D721Med (cell line): Measurements from ENCODE around the gene SCNN1G.
"Not testable (repeated sequence)": the region's sequence is repeated elsewhere in the genome, so short reads cannot be mapped to it uniquely, and the experiment has no call there.

Experiments used
- DNase-seq: peaks from one replicate; pipeline ENCODE4 v3.0.0; 2011; ENCODE audit warnings: low spot score; ENCODE audit not compliant: insufficient read length
- FAIRE-seq: peaks from 2 replicates; lab custom pipeline; 2011; peaks lifted over from hg19 to GRCh38; lab: Jason Lieb, UNC
- TF ChIP-seq, protein P1 (sequence below): IDR thresholded peaks from 2 replicates; pipeline ENCODE4 v1.5.1; 2012; ENCODE audit warnings: mild to moderate bottlenecking, control low read depth; ENCODE audit not compliant: insufficient read depth; ENCODE audit errors: missing control alignments

The SCNN1G gene

DNA sequence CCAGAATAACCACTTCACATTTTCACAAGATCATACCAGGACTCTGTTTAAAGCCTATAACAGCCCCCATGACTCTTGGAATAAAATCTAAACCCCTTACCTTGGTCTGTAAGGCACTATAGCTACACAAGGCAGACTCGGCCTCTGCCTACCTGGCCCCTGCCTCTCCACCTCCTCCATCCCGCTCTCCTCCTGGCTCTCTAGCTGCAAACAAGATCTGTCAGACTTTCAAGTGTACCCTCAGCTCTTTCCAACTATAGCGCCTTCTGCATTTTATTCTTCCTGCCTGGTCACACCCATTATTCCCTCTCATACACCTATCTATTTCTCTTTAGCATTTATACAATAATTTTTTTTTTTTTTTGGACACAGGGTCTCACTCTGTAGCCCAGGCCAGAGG, 41.5 kb upstream of the SCNN1G start:
- DNase-seq (no peak), FAIRE-seq (no peak)
- TF ChIP-seq, protein P1, sequence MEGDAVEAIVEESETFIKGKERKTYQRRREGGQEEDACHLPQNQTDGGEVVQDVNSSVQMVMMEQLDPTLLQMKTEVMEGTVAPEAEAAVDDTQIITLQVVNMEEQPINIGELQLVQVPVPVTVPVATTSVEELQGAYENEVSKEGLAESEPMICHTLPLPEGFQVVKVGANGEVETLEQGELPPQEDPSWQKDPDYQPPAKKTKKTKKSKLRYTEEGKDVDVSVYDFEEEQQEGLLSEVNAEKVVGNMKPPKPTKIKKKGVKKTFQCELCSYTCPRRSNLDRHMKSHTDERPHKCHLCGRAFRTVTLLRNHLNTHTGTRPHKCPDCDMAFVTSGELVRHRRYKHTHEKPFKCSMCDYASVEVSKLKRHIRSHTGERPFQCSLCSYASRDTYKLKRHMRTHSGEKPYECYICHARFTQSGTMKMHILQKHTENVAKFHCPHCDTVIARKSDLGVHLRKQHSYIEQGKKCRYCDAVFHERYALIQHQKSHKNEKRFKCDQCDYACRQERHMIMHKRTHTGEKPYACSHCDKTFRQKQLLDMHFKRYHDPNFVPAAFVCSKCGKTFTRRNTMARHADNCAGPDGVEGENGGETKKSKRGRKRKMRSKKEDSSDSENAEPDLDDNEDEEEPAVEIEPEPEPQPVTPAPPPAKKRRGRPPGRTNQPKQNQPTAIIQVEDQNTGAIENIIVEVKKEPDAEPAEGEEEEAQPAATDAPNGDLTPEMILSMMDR, result no peak

DNA sequence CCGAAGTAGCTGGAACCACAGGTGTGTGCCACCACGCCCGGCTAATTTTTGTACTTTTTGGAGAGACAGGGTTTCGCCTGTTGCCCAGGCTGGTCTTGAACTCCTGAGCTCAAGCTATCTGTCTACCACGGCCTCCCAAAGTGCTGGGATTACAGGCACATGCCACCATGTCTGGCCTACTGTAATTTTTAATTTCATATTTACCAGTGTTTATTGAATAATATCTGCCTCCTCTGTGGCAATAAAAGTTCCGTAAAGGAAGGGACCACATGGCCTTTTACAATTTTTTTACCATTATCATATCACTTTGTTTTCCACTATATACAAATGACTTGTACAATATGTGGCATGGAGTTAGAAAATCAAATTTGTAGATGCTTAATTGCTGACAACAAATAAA, 41.0 kb upstream of the SCNN1G start:
- FAIRE-seq, result no peak

DNA sequence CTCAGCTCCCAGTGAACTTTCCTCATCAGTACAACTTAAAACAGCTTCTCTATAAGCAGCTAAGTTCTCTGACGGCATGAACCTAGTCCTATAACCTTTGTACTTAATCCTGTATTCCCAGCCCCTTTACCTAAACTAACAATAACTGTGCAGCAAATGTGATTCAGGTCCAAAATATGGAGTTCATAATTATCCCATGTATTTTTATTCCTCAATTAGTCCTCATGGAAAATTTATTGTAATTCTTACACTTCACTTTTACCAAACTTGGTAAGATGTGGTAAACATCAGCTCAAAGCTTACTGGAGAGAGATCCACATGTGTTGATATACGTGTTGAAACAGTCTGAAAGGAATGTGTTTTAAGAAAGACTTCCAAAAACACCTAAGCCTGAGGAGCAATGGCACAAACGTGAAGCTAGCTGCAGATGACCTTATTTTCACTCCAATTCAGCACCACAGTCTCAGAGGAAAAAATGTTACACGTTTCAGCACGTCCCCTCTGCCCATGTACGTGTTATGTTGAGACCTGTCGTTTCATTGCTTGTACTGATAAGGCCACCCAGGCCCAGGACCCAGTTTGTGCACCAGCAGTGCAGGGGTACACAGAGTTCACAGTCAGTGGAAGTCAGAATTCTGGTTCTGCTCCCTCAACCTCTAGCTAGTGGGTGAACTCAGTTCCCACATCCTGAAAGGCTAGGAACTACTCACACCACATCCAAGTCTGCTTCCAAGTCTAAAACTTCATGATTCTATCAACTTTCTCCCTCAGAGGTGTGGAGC, 40.4 kb upstream of the SCNN1G start:
- FAIRE-seq (no peak), DNase-seq (no peak)
- TF ChIP-seq, protein P1, result no peak

More for the DNA sequence above, 41.0 kb upstream of the SCNN1G start:
- DNase-seq, result no peak
- TF ChIP-seq, protein P1, result no peak

DNA sequence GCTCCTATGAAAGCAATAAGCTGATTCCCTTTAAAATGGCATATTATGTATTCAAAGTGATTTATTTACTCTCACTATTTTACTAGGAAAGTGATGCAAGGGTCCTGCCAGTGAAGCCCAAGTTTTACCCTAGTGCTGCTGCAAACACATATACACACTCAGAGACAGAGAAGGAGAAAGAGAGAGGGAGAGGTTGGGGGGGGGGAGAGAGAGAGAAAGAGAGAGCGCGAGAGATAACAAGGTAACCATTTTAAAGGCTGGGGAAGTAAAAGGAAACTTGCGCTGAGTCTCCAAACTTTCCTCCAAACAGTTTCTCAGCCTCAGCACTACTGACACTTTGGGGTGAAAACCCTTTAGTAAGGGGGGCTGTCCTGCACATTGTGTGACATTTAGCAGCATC, 39.2 kb upstream of the SCNN1G start:
- DNase-seq, result no peak
- TF ChIP-seq, protein P1, result no peak
- no peak for FAIRE-seq

DNA sequence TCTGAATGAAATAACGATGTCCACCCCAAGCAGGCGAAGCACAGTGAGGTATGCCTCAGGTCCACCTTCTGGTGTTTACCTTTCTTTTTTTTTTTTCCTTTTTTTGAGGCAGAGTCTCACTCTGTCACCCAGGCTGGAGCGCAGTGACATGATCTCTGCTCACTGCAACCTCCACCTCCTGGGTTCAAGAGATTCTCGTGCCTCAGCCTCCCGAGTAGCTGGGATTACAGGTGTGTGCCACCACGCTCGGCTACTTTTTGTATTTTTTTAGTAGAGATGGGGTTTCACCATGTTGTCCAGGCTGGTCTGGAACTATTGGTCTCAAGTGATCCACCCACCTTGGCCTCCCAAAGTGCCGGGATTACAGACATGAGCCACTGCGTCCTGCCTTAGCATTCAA, 38.2 kb upstream of the SCNN1G start:
- DNase-seq, FAIRE-seq: not testable (repeated sequence)

DNA sequence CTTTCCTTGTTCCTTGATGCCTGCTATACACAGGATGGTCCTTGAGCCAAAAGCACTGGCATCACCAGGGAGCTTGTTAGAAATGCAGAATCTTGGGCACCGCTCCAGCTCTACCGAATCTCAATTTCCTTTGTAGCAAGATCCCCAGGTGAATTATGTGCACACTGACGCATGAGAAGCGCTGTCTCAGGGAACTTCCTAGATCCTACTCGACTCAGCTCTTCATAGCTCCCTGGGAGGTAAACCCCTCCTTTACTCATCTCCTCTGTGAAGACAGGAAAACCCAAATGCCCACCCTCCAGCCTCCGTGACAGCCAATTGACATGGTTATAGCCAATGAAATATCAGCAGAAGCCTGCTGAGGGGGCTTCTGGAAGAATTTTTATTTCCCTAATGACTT, 37.4 kb upstream of the SCNN1G start:
- FAIRE-seq (no peak), DNase-seq (no peak)

DNA sequence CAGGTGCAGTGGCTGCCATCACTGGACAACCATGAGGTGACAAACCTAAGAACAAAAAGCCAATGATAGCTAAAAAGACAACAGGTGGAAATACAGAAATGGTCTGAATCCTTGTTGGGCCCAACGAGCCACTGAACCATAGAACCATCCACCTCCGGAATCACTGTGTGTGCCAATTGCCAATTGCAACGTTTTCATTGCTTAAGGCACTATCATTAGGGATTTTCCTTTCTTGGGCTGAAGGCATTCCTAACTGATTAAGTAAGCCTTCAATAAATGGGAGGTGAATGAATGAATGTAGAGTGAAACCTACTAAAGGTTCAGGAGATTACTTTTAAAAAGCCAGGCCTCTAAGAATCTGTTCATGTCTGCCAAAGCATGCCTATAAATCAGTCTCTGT, 36.9 kb upstream of the SCNN1G start:
- DNase-seq (no peak), FAIRE-seq (no peak)
- TF ChIP-seq, protein P1, result no peak

More for the DNA sequence above, 37.4 kb upstream of the SCNN1G start:
- TF ChIP-seq, protein P1, result no peak
